Muscle of back (tissue), 11 donors: Measurements from ENCODE around the gene SRC. TPM values are rescaled to one million over a fixed set of nuclear protein-coding genes. Genes with fewer than 3 reads are reported as not detected.
"Not testable (repeated sequence)": the region's sequence is repeated elsewhere in the genome, so short reads cannot be mapped to it uniquely, and the experiment has no call there.

ENCODE experiments used
- DNase-seq, 3 donors: peaks; one replicate each; pipeline versions ENCODE4 v3.0.0 to v3.0.0-alpha.2; 2013
- polyA plus RNA-seq, 10 donors: library from polyadenylated mRNA; unstranded; fragments of 120-200 nt; gene quantifications; one replicate each; pipeline ENCODE4 v1.2.1, GENCODE V29; 2013; ENCODE audit not compliant: insufficient read length in 10 of 10

SRC gene
- polyA plus RNA-seq, 10 donors: 11.8 to 18.7 (median 14.2) TPM

- DNase-seq: no peak
Measured at GRCh38 chr20:37335642-37336368, 10.1 kb upstream of the SRC start.

GRCh38 chr20:37336369-37337207 is 9.4 kb upstream of the SRC start:
- no peak for DNase-seq

GRCh38 chr20:37337208-37337991 is 8.5 kb upstream of the SRC start:
- DNase-seq: no peak

- DNase-seq: not testable (repeated sequence)
Measured at GRCh38 chr20:37338380-37338779, 7.6 kb upstream of the SRC start.

GRCh38 chr20:37339208-37339607 is 6.7 kb upstream of the SRC start:
- DNase-seq: no peak

GRCh38 chr20:37339764-37340109 is 6.2 kb upstream of the SRC start:
- DNase-seq: not testable (repeated sequence)

- DNase-seq: no peak
Measured at GRCh38 chr20:37340998-37341397, 4.9 kb upstream of the SRC start.

- no peak for DNase-seq
Measured at GRCh38 chr20:37341632-37342031, 4.3 kb upstream of the SRC start.

- no peak for DNase-seq
Measured at GRCh38 chr20:37342231-37343177, 3.4 kb upstream of the SRC start.

- DNase-seq: no peak
Measured at GRCh38 chr20:37343212-37343993, 2.5 kb upstream of the SRC start.

- no peak for DNase-seq
Measured at GRCh38 chr20:37343994-37344355, 2.0 kb upstream of the SRC start.

- no peak for DNase-seq
Measured at GRCh38 chr20:37344506-37345338, 1.2 kb upstream of the SRC start.

- DNase-seq: no peak
Measured at GRCh38 chr20:37346236-37346534, 245 bp downstream of the SRC start.

- no peak for DNase-seq
Measured at GRCh38 chr20:37346535-37347346, 801 bp downstream of the SRC start.

GRCh38 chr20:37347347-37347823 is 1.4 kb downstream of the SRC start:
- no peak for DNase-seq

- DNase-seq: no peak
Measured at GRCh38 chr20:37347891-37348791, 2.2 kb downstream of the SRC start.

GRCh38 chr20:37348792-37349516 is 3.0 kb downstream of the SRC start:
- DNase-seq: no peak
